Astrocyte (in vitro differentiated cells and primary cell): ENCODE results near the gene PEAK3. TPM values are rescaled to one million over a fixed set of nuclear protein-coding genes. Genes with fewer than 3 reads are reported as not detected.
A peak's percentile ranks its signal among the peaks of the same experiment; 100 is the strongest.

Experiments
- DNase-seq: peaks from one replicate; pipeline ENCODE4 v3.0.0-alpha.2; 2010; ENCODE audit warnings: low read depth
- FAIRE-seq: peaks from 2 replicates; lab custom pipeline; 2011; peaks lifted over from hg19 to GRCh38; lab: Jason Lieb, UNC
- H2AFZ ChIP-seq: 2 replicates; pipeline ENCODE4 v1.6.0; 2012; ENCODE audit warnings: low read depth, low read length, inconsistent platforms
- H3K27ac ChIP-seq: 2 replicates; pipeline ENCODE4 v1.5.1; 2011; ENCODE audit warnings: low read depth, low read length, inconsistent platforms
- H3K27me3 ChIP-seq: 2 replicates; pipeline ENCODE4 v1.6.0; 2011; ENCODE audit warnings: low read length, inconsistent platforms; ENCODE audit not compliant: insufficient read depth
- H3K36me3 ChIP-seq: 2 replicates; pipeline ENCODE4 v1.5.1; 2011; ENCODE audit warnings: low read length, inconsistent platforms; ENCODE audit not compliant: insufficient read depth
- H3K4me1 ChIP-seq: 2 replicates; pipeline ENCODE4 v1.5.1; 2011; ENCODE audit warnings: low read length, inconsistent platforms; ENCODE audit not compliant: insufficient read depth
- H3K4me2 ChIP-seq: 2 replicates; pipeline ENCODE4 v1.6.0; 2012; ENCODE audit warnings: low read length, inconsistent platforms
- H3K4me3 ChIP-seq: 2 replicates; pipeline ENCODE4 v1.5.1; 2011; ENCODE audit warnings: low read depth, mild to moderate bottlenecking, low read length, inconsistent platforms; ENCODE audit not compliant: insufficient read depth
- H3K79me2 ChIP-seq: 2 replicates; pipeline ENCODE4 v1.6.0; 2012; ENCODE audit warnings: mild to moderate bottlenecking, low read length, inconsistent platforms; ENCODE audit not compliant: insufficient read depth
- H3K9ac ChIP-seq: 2 replicates; pipeline ENCODE4 v1.6.0; 2012; ENCODE audit warnings: mild to moderate bottlenecking, low read length, inconsistent platforms
- H3K9me3 ChIP-seq: 2 replicates; pipeline ENCODE4 v1.5.1; 2012; ENCODE audit warnings: low read depth, mild to moderate bottlenecking, low read length, inconsistent platforms; ENCODE audit not compliant: insufficient read depth
- H4K20me1 ChIP-seq: 2 replicates; pipeline ENCODE4 v1.6.0; 2012; ENCODE audit warnings: low read length, inconsistent platforms; ENCODE audit not compliant: insufficient read depth
- H3K27ac Mint-ChIP-seq: one replicate; pipeline ENCODE4 v1.8.0; 2021; ENCODE audit warnings: mild to moderate bottlenecking, mixed read lengths; ENCODE audit not compliant: unreplicated experiment
- H3K27me3 Mint-ChIP-seq: one replicate; pipeline ENCODE4 v1.8.0; 2021; ENCODE audit warnings: low read depth, mixed read lengths; ENCODE audit not compliant: unreplicated experiment
- H3K36me3 Mint-ChIP-seq: one replicate; pipeline ENCODE4 v1.8.0; 2021; ENCODE audit warnings: low read depth, mixed read lengths; ENCODE audit not compliant: unreplicated experiment
- H3K4me1 Mint-ChIP-seq: one replicate; pipeline ENCODE4 v1.8.0; 2021; ENCODE audit warnings: low read depth, mixed read lengths; ENCODE audit not compliant: unreplicated experiment
- H3K4me3 Mint-ChIP-seq: one replicate; pipeline ENCODE4 v1.8.0; 2021; ENCODE audit warnings: mild to moderate bottlenecking, moderate library complexity, mixed read lengths; ENCODE audit not compliant: unreplicated experiment
- H3K9me3 Mint-ChIP-seq: one replicate; pipeline ENCODE4 v1.8.0; 2021; ENCODE audit warnings: mild to moderate bottlenecking, mixed read lengths; ENCODE audit not compliant: unreplicated experiment
- CTCF ChIP-seq: IDR thresholded peaks from 2 replicates; pipeline ENCODE4 v1.5.1; 2011; ENCODE audit warnings: low read depth, mild to moderate bottlenecking, inconsistent platforms, low read length, moderate library complexity; ENCODE audit not compliant: insufficient read depth
- EZH2 ChIP-seq: IDR thresholded peaks from 2 replicates; pipeline ENCODE4 v1.6.1; 2012; ENCODE audit warnings: mild to moderate bottlenecking, low read length, inconsistent platforms; ENCODE audit not compliant: insufficient read depth
- total RNA-seq: library from RNA; stranded (reverse); gene quantifications from 2 replicates; pipeline ENCODE4 v1.2.1, GENCODE V29; 2021

Gene PEAK3
- total RNA-seq, 1 donor from 2014 or later: 0.18 TPM

GRCh38 chr19:2230033-2230531 lies 51.9 kb downstream of the PEAK3 start:
- no peaks in the 10 kb centered on the region for H3K27me3 ChIP-seq
- H4K20me1 ChIP-seq: peaks cover 48% of the 10 kb centered on the region
- H3K27ac Mint-ChIP-seq: no peak overlapping the region
- FAIRE-seq (no peak), DNase-seq (no peak)
- H3K4me2 ChIP-seq: no peak overlapping the region
- no peak overlapping the region for H3K27ac ChIP-seq
- no peak overlapping the region for H3K4me3 Mint-ChIP-seq
- H3K36me3 ChIP-seq: peaks cover 9% of the 10 kb centered on the region
- no peaks in the 10 kb centered on the region for H3K9me3 ChIP-seq
- peaks cover 4% of the 10 kb centered on the region for H3K36me3 Mint-ChIP-seq
- peaks cover 34% of the 10 kb centered on the region for H3K79me2 ChIP-seq
- H2AFZ ChIP-seq: no peak overlapping the region
- peaks cover 23% of the 10 kb centered on the region for H3K4me1 ChIP-seq
- TF ChIP-seq EZH2 (no peak), CTCF (no peak)
- no peak overlapping the region for H3K4me3 ChIP-seq
- peaks cover 6% of the 10 kb centered on the region for H3K4me1 Mint-ChIP-seq
- no peaks in the 10 kb centered on the region for H3K27me3 Mint-ChIP-seq
- H3K9ac ChIP-seq: no peak overlapping the region
- no peaks in the 10 kb centered on the region for H3K9me3 Mint-ChIP-seq

GRCh38 chr19:2229103-2230032 lies 52.6 kb downstream of the PEAK3 start:
- Mint-ChIP-seq H3K4me1 (peaks cover 4% of the 10 kb centered on the region), H3K36me3 (peaks cover 6% of the 10 kb centered on the region), H3K9me3 (no peaks in the 10 kb centered on the region), H3K27ac (no peak overlapping the region), H3K4me3 (peak overlapping the region; percentile 34), H3K27me3 (no peaks in the 10 kb centered on the region)
- Histone ChIP-seq H3K27ac (no peak overlapping the region), H3K9ac (no peak overlapping the region), H4K20me1 (peaks cover 49% of the 10 kb centered on the region), H3K4me2 (no peak overlapping the region), H2AFZ (no peak overlapping the region), H3K36me3 (peaks cover 9% of the 10 kb centered on the region), H3K9me3 (no peaks in the 10 kb centered on the region), H3K79me2 (peaks cover 27% of the 10 kb centered on the region), H3K4me1 (peaks cover 17% of the 10 kb centered on the region), H3K27me3 (no peaks in the 10 kb centered on the region), H3K4me3 (no peak overlapping the region)
- FAIRE-seq: no peak
- TF ChIP-seq EZH2 (no peak), CTCF (no peak)
- no peak for DNase-seq
